CD14-positive monocyte (primary cell): ENCODE measurements around the gene ANKRD26. TPM values are rescaled to one million over a fixed set of nuclear protein-coding genes. Genes with fewer than 3 reads are reported as not detected.

Experiments used
- DNase-seq, 3 donors: peaks; one replicate each; pipeline ENCODE4 v3.0.0-alpha.2; 2011 to 2022
- H2AFZ ChIP-seq: 2 replicates; pipeline ENCODE4 v1.6.0; 2012; ENCODE audit warnings: mild to moderate bottlenecking, low read depth, low read length, inconsistent platforms; ENCODE audit not compliant: insufficient read depth, poor library complexity, severe bottlenecking
- H3K27ac ChIP-seq, 2 donors: 1 replicate in 1 of 2; 2 replicates in 1 of 2; pipeline ENCODE4 v1.5.1; 2012 to 2013; ENCODE audit warnings: low read length in 2 of 2, control low read depth in 1 of 2, inconsistent platforms in 1 of 2, low read depth in 1 of 2, mild to moderate bottlenecking in 1 of 2
- H3K27me3 ChIP-seq, 2 donors: one replicate each; pipeline versions ENCODE4 v1.6.0 to v1.6.1; 2011 to 2013; ENCODE audit warnings: low read length in 2 of 2; ENCODE audit not compliant: control insufficient read depth in 2 of 2, insufficient read depth in 2 of 2
- H3K36me3 ChIP-seq, 2 donors: replicated peaks in 1 of 2; 1 replicate in 1 of 2; 2 replicates in 1 of 2; pipeline versions ENCODE4 v1.5.1 to v1.6.1; 2012 to 2013; ENCODE audit warnings: low read length in 2 of 2, control low read depth in 1 of 2, inconsistent platforms in 1 of 2, mild to moderate bottlenecking in 1 of 2; ENCODE audit not compliant: insufficient read depth in 2 of 2, control insufficient read depth in 1 of 2
- H3K4me1 ChIP-seq, 2 donors: 1 replicate in 1 of 2; 2 replicates in 1 of 2; pipeline versions ENCODE4 v1.5.1 to v1.6.1; 2012 to 2013; ENCODE audit warnings: low read length in 2 of 2, control low read depth in 1 of 2, inconsistent platforms in 1 of 2, mild to moderate bottlenecking in 1 of 2, moderate library complexity in 1 of 2; ENCODE audit not compliant: insufficient read depth in 2 of 2, control insufficient read depth in 1 of 2
- H3K4me2 ChIP-seq: replicated peaks from 2 replicates; pipeline ENCODE3; 2012; ENCODE audit warnings: low read length, moderate library complexity, mild to moderate bottlenecking; ENCODE audit not compliant: poor library complexity, severe bottlenecking; ENCODE audit errors: extremely low read depth
- H3K4me3 ChIP-seq, 3 experiments: fragments of 200-600 bp in 1 of 3; sonication (generic) in 1 of 3; replicated peaks in 1 of 3; 1 replicate in 2 of 3; 2 replicates in 1 of 3; pipeline ENCODE4 v1.5.1; 2011 to 2013; ENCODE audit warnings: low read length in 3 of 3, mild to moderate bottlenecking in 3 of 3, control low read depth in 2 of 3, low read depth in 2 of 3, inconsistent platforms in 1 of 3, moderate library complexity in 1 of 3
- H3K79me2 ChIP-seq: 2 replicates; pipeline ENCODE4 v1.6.0; 2012; ENCODE audit warnings: mild to moderate bottlenecking, control low read depth, inconsistent platforms, low read length, moderate library complexity; ENCODE audit not compliant: insufficient read depth
- H3K9ac ChIP-seq: 2 replicates; pipeline ENCODE4 v1.6.0; 2017; ENCODE audit warnings: low read length, mild to moderate bottlenecking; ENCODE audit not compliant: insufficient read depth, poor library complexity, severe bottlenecking
- H3K9me3 ChIP-seq, 2 donors: replicated peaks in 1 of 2; 1 replicate in 1 of 2; 2 replicates in 1 of 2; pipeline versions ENCODE4 v1.5.1 to v1.6.1; 2012 to 2013; ENCODE audit warnings: low read length in 2 of 2, control low read depth in 1 of 2; ENCODE audit not compliant: control insufficient read depth in 1 of 2, insufficient read depth in 1 of 2
- H4K20me1 ChIP-seq: 2 replicates; pipeline ENCODE4 v1.6.0; 2012; ENCODE audit warnings: mild to moderate bottlenecking, low read length, control low read depth, moderate library complexity; ENCODE audit not compliant: insufficient read depth
- H3K27ac Mint-ChIP-seq, 7 donors: one replicate each; pipeline ENCODE4 v1.8.0; 2020; ENCODE audit warnings: mild to moderate bottlenecking in 7 of 7, mixed read lengths in 7 of 7, moderate library complexity in 6 of 7, inconsistent platforms in 2 of 7
- H3K27me3 Mint-ChIP-seq, 3 donors: one replicate each; pipeline ENCODE4 v1.8.0; 2021 to 2022; ENCODE audit warnings: low read depth in 3 of 3, mild to moderate bottlenecking in 3 of 3, mixed read lengths in 3 of 3, moderate library complexity in 3 of 3, inconsistent platforms in 1 of 3
- H3K36me3 Mint-ChIP-seq, 2 donors: one replicate each; pipeline ENCODE4 v1.8.0; 2020; ENCODE audit warnings: mixed read lengths in 2 of 2, inconsistent platforms in 1 of 2, mild to moderate bottlenecking in 1 of 2
- H3K4me1 Mint-ChIP-seq: one replicate; pipeline ENCODE4 v1.8.0; 2020; ENCODE audit warnings: mild to moderate bottlenecking, mixed read lengths
- H3K4me3 Mint-ChIP-seq, 2 donors: one replicate each; pipeline ENCODE4 v1.8.0; 2020; ENCODE audit warnings: mild to moderate bottlenecking in 2 of 2, mixed read lengths in 2 of 2, moderate library complexity in 1 of 2
- H3K9me3 Mint-ChIP-seq, 7 donors: one replicate each; pipeline ENCODE4 v1.8.0; 2020 to 2022; ENCODE audit warnings: mixed read lengths in 7 of 7, mild to moderate bottlenecking in 6 of 7, moderate library complexity in 6 of 7, inconsistent platforms in 2 of 7
- WGBS: methylation state at CpG from one replicate; pipeline ENCODE4 v1.1.5; 2013; ENCODE audit warnings: missing lambda C conversion rate; ENCODE audit not compliant: insufficient coverage; 5-methylcytosine and 5-hydroxymethylcytosine counted together
- intact Hi-C, 2 donors: fragments of 100-400 bp; cut with micrococcal nuclease; formaldehyde crosslinking; loops; one replicate each; pipeline versions ENCODE4 v1.15.0 to v1.15.1; 2023
- polyA plus RNA-seq, 3 donors: library from polyadenylated mRNA; depleted of rRNA in 1 of 3; unstranded in 2 of 3; stranded (reverse) in 1 of 3; fragments of 300-500 nt in 2 of 3; fragments of >200 nt in 1 of 3; fragmentation: Illumina TruSeq in 2 of 3; gene quantifications; 1 replicate in 2 of 3; 2 replicates in 1 of 3; pipeline ENCODE4 v1.2.3, GENCODE V29; 2012 to 2021
- TF ChIP-seq, protein P1 (sequence below): fragments of 200-600 bp; IDR thresholded peaks from one replicate; pipeline ENCODE4 v1.8.0; 2022; ENCODE audit warnings: antibody characterized with exemption, mild to moderate bottlenecking

ANKRD26 gene
- polyA plus RNA-seq, 3 donors, result 0.36 to 0.73 (median 0.36) TPM

DNA sequence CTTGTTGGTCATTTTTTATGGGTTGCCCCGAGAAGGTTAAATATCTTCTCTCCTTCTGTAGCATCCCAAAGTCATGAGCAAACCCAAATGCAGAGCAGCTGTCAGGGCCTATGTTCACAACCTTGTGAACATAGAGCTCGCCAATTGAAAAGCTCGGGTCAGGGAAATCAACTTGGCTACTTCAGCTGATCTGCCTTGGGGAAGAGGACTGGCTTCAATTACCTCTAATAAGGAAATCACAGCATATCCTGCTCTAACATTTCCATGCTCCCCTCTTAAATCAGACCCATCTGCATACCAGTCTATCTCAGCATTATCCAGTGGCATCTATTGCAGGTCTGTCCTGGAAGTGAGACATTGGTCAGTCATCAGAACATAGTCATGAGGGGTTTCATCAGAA is 105.6 kb downstream of the ANKRD26 start:
- intact Hi-C loops, result no loop called here
- no peaks in the 10 kb centered on the region for H3K36me3 Mint-ChIP-seq
- Histone ChIP-seq H3K79me2 (no peaks in the 10 kb centered on the region), H3K4me3 (no peak overlapping the region), H3K4me2 (no peak overlapping the region), H4K20me1 (no peaks in the 10 kb centered on the region), H3K9me3 (peaks cover 0 to 6% of the 10 kb centered on the region in 2 donors), H3K27ac (no peak overlapping the region), H3K4me1 (no peaks in the 10 kb centered on the region), H3K36me3 (no peaks in the 10 kb centered on the region), H2AFZ (no peak overlapping the region), H3K27me3 (no peaks in the 10 kb centered on the region), H3K9ac (no peak overlapping the region)
- H3K27me3 Mint-ChIP-seq, result peaks cover 0 to 2% (median 0%) of the 10 kb centered on the region in 3 donors
- H3K4me1 Mint-ChIP-seq, result peaks cover 2% of the 10 kb centered on the region
- peak overlapping the region in 1 of 7 donors; percentile 37 for H3K27ac Mint-ChIP-seq
- TF ChIP-seq, protein P1, sequence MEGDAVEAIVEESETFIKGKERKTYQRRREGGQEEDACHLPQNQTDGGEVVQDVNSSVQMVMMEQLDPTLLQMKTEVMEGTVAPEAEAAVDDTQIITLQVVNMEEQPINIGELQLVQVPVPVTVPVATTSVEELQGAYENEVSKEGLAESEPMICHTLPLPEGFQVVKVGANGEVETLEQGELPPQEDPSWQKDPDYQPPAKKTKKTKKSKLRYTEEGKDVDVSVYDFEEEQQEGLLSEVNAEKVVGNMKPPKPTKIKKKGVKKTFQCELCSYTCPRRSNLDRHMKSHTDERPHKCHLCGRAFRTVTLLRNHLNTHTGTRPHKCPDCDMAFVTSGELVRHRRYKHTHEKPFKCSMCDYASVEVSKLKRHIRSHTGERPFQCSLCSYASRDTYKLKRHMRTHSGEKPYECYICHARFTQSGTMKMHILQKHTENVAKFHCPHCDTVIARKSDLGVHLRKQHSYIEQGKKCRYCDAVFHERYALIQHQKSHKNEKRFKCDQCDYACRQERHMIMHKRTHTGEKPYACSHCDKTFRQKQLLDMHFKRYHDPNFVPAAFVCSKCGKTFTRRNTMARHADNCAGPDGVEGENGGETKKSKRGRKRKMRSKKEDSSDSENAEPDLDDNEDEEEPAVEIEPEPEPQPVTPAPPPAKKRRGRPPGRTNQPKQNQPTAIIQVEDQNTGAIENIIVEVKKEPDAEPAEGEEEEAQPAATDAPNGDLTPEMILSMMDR, result no peak
- peaks cover 2 to 14% (median 9%) of the 10 kb centered on the region in 7 donors for H3K9me3 Mint-ChIP-seq
- 100% methylated on average over 2 of the region's 3 CpGs for WGBS
- no peak for DNase-seq
- no peak overlapping the region for H3K4me3 Mint-ChIP-seq

DNA sequence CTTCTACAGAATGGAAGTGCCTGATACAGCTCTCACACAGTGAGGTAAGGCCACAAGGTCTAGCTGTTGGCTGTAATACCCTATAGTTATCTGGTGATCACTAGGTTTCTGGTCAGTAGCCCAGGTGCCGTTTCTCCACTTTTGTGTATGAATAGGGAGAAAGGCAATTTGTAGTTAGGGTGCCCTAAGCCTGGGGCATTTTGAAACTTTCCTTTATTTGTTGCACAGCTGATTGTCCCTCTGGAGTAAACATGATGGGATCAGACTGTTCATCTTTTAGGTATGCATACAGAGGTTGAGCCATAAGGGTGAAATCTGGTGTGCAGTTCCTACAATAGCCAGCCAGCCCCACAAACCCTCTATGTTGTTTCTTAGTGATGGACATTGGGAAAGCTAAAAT is 112.4 kb downstream of the ANKRD26 start:
- Mint-ChIP-seq H3K27me3 (no peaks in the 10 kb centered on the region), H3K27ac (no peak overlapping the region)
- 100% methylated on average over 1 of the region's 1 CpG for WGBS

More for the DNA sequence above, 112.4 kb downstream of the ANKRD26 start:
- TF ChIP-seq, protein P1, result no peak
- H3K4me1 ChIP-seq, result no peaks in the 10 kb centered on the region
- Mint-ChIP-seq H3K4me1 (peaks cover 5% of the 10 kb centered on the region), H3K9me3 (peaks cover 0 to 10% (median 3%) of the 10 kb centered on the region in 7 donors), H3K4me3 (no peak overlapping the region), H3K36me3 (no peaks in the 10 kb centered on the region)
- no peak overlapping the region for H3K27ac ChIP-seq
- no peak overlapping the region for H3K4me3 ChIP-seq
- no peak overlapping the region for H3K4me2 ChIP-seq
- no peak overlapping the region for H2AFZ ChIP-seq
- no peaks in the 10 kb centered on the region for H4K20me1 ChIP-seq
- H3K9ac ChIP-seq, result no peak overlapping the region
- no peaks in the 10 kb centered on the region for H3K36me3 ChIP-seq
- no peaks in the 10 kb centered on the region for H3K79me2 ChIP-seq
- intact Hi-C loops, result no loop called here
- DNase-seq, result no peak
- no peaks in the 10 kb centered on the region for H3K9me3 ChIP-seq
- no peaks in the 10 kb centered on the region for H3K27me3 ChIP-seq
